NCI-H526 treated with DMSO at 0.1 percent for 48 hours (cell line): ENCODE data around the gene C11orf86.

Source experiments
- DNase-seq: peaks from one replicate; lab custom pipeline; 2025; lab: John Stamatoyannopoulos, UW

The C11orf86 gene

GRCh38 chr11:67024966-67025365, 49.9 kb downstream of the C11orf86 start:
- DNase-seq = no peak

GRCh38 chr11:67025750-67026149, 50.6 kb downstream of the C11orf86 start:
- DNase-seq = no peak
